SK-N-MC (cell line): ENCODE results near the gene SEC11C.

Experiments
- EZH2 ChIP-seq: fragments of 200-600 bp; sonication (generic); IDR thresholded peaks from one replicate; pipeline ENCODE4 v1.6.1; 2017; ENCODE audit warnings: antibody characterized with exemption
- POLR2AphosphoS5 ChIP-seq: IDR thresholded peaks from 2 replicates; pipeline ENCODE4 v1.6.1; 2012; ENCODE audit warnings: mild to moderate bottlenecking, low read depth, low read length, borderline replicate concordance

DNA sequence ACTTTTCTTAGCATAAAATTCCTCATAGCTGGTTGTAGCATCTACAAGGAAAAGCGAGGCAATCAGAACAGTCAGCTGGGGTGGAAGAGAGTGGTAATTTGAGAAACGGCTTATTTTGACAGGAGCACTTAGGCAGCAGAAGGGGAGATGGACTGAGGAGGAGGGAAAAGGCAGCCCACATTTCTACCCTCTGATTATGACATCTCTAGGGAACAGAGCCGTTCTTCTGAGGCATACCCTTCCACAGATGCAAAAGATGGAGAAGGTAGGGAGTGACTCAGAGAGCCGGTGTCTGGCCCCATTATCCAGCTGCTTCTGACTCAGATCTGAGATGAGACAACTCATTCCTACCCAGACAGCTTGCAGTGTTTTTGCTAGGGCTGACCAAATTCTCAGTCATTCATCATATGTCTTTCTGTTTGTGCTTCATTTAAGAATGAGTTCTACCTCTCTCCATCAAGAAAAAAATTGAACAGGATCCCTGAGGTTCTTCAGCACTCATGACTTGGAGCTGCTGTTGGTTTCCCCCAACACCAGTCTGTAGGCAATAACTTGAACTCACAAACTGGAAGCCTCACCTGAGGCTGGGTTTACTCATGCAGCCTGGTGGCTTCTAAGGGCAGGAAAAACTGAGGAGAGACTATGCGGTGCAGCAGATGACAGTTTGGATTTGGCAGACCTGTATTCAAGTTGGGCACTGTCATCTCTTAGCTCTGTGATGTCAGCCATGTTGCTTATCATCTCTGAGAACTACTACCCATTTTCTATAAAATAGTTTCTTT is 15.9 kb upstream of the SEC11C start:
- TF ChIP-seq POLR2AphosphoS5 (no peak), EZH2 (no peak)
